Activated CD8-positive, alpha-beta T cell treated with anti-CD3 and anti-CD28 coated beads for 36 hours (primary cell): ENCODE results near the gene NACAD. TPM values are rescaled to one million over a fixed set of nuclear protein-coding genes. Genes with fewer than 3 reads are reported as not detected.

Experiments used
- ATAC-seq: fragments of 200-7000 bp; cut with Tn5 transposase; one replicate; pipeline ENCODE4 v1.10.0; 2021; ENCODE audit warnings: mild to moderate bottlenecking, moderate library complexity
- CTCF ChIA-PET: fragments of 350-600 bp; sonication (Branson Sonifier 250); formaldehyde crosslinking; loops from one replicate; lab custom pipeline; 2021; ENCODE audit warnings: antibody characterized with exemption; lab: Charles Lee
- POLR2A ChIA-PET: fragments of 350-600 bp; sonication (Branson Sonifier 250); formaldehyde crosslinking; loops from one replicate; lab custom pipeline; 2021; ENCODE audit warnings: antibody characterized with exemption; lab: Charles Lee
- DNase-seq: peaks from one replicate; pipeline ENCODE4 v3.0.0-alpha.2; 2020
- H3K27ac Mint-ChIP-seq: one replicate; pipeline ENCODE4 v1.8.0; 2021; ENCODE audit warnings: mild to moderate bottlenecking, mixed read lengths
- H3K27me3 Mint-ChIP-seq: one replicate; pipeline ENCODE4 v1.8.0; 2021; ENCODE audit warnings: mixed read lengths
- H3K36me3 Mint-ChIP-seq: one replicate; pipeline ENCODE4 v1.8.0; 2021; ENCODE audit warnings: low read depth, mixed read lengths
- H3K4me1 Mint-ChIP-seq: one replicate; pipeline ENCODE4 v1.8.0; 2021; ENCODE audit warnings: low read depth, mixed read lengths
- H3K4me3 Mint-ChIP-seq: one replicate; pipeline ENCODE4 v1.8.0; 2021; ENCODE audit warnings: mild to moderate bottlenecking, moderate library complexity, mixed read lengths
- H3K9me3 Mint-ChIP-seq: one replicate; pipeline ENCODE4 v1.8.0; 2021; ENCODE audit warnings: mixed read lengths
- CTCF ChIP-seq: fragments of 200-600 bp; IDR thresholded peaks from one replicate; pipeline ENCODE4 v1.8.0; 2022; ENCODE audit warnings: antibody characterized with exemption, mild to moderate bottlenecking
- intact Hi-C: fragments of 100-400 bp; cut with micrococcal nuclease; formaldehyde crosslinking; loops from one replicate; pipeline ENCODE4 v1.10.0; 2022
- total RNA-seq, 2 experiments: library from RNA; stranded (reverse); gene quantifications; one replicate each; pipeline ENCODE4 v1.2.3, GENCODE V29; 2021

Gene NACAD
- total RNA-seq, 2 experiments from 2014 or later: 0.31 to 0.50 TPM

GRCh38 chr7:45081670-45081974 lies 7.1 kb downstream of the NACAD start:
- TF ChIP-seq CTCF: no peak
- ChIA-PET CTCF (interaction anchor here (1.6 kb wide), 1 partner anchor 54 kb away, joined by 4 read pairs; no protein-coding TSS in a partner anchor), POLR2A (interaction anchor here (1.0 to 1.4 kb wide), 2 partner anchors 98 kb away, joined by 3 read pairs; no protein-coding TSS in a partner anchor)
- Mint-ChIP-seq H3K9me3 (no peaks in the 10 kb centered on the region), H3K4me3 (no peak overlapping the region), H3K27ac (no peak overlapping the region), H3K27me3 (no peaks in the 10 kb centered on the region), H3K36me3 (no peaks in the 10 kb centered on the region), H3K4me1 (no peaks in the 10 kb centered on the region)
- no peak for DNase-seq
- intact Hi-C loops: no loop called here
- ATAC-seq: no peak

- H3K4me3 Mint-ChIP-seq: no peak overlapping the region
- DNase-seq (no peak), ATAC-seq (no peak)
- intact Hi-C loops: no loop called here
- H3K27me3 Mint-ChIP-seq: no peaks in the 10 kb centered on the region
- POLR2A ChIA-PET: interaction anchor here (1.0 to 1.1 kb wide), 4 partner anchors 20 to 97 kb away, joined by 3 to 4 read pairs (median 3); no protein-coding TSS in a partner anchor
- CTCF ChIA-PET: interaction anchor here (1.6 kb wide), 1 partner anchor 55 kb away, joined by 4 read pairs; no protein-coding TSS in a partner anchor
- H3K4me1 Mint-ChIP-seq: peaks cover 2% of the 10 kb centered on the region
- no peak for TF ChIP-seq CTCF
- no peaks in the 10 kb centered on the region for H3K9me3 Mint-ChIP-seq
- peaks cover 3% of the 10 kb centered on the region for H3K36me3 Mint-ChIP-seq
- peak overlapping the region; percentile 16 for H3K27ac Mint-ChIP-seq
Measured at GRCh38 chr7:45080958-45081669, 7.7 kb downstream of the NACAD start.

GRCh38 chr7:45080265-45080957 lies 8.4 kb downstream of the NACAD start:
- Mint-ChIP-seq H3K27ac (peak overlapping the region; percentile 16), H3K4me3 (no peak overlapping the region), H3K4me1 (peaks cover 2% of the 10 kb centered on the region), H3K27me3 (no peaks in the 10 kb centered on the region), H3K36me3 (peaks cover 6% of the 10 kb centered on the region), H3K9me3 (no peaks in the 10 kb centered on the region)
- intact Hi-C loops: no loop called here
- CTCF ChIA-PET: interaction anchor here (1.6 kb wide), 1 partner anchor 56 kb away, joined by 4 read pairs; no protein-coding TSS in a partner anchor
- POLR2A ChIA-PET: interaction anchor here (1.0 to 1.1 kb wide), 4 partner anchors 21 to 96 kb away, joined by 3 to 4 read pairs (median 3); no protein-coding TSS in a partner anchor
- TF ChIP-seq CTCF: no peak
- peak; percentile 35 for ATAC-seq
- no peak for DNase-seq

- TF ChIP-seq CTCF: no peak
- Mint-ChIP-seq H3K4me3 (no peak overlapping the region), H3K36me3 (peaks cover 15% of the 10 kb centered on the region), H3K27me3 (no peaks in the 10 kb centered on the region), H3K9me3 (no peaks in the 10 kb centered on the region), H3K4me1 (peaks cover 2% of the 10 kb centered on the region), H3K27ac (no peak overlapping the region)
- ATAC-seq (no peak), DNase-seq (no peak)
- CTCF ChIA-PET: no interaction called here
- POLR2A ChIA-PET: no interaction called here
- intact Hi-C loops: no loop called here
Measured at GRCh38 chr7:45078125-45078681, 10.6 kb downstream of the NACAD start.
